HG03039 (cell line): Measurements from ENCODE around the gene COL8A2.
"Not testable (repeated sequence)": the region's sequence is repeated elsewhere in the genome, so short reads cannot be mapped to it uniquely, and the experiment has no call there.

Experiments used
- ATAC-seq: cut with Tn5 transposase; IDR thresholded peaks from one replicate; pipeline ENCODE4 v1.9.1; 2021; ENCODE audit warnings: mild to moderate bottlenecking, moderate library complexity; ENCODE audit not compliant: unreplicated experiment

COL8A2 gene

DNA sequence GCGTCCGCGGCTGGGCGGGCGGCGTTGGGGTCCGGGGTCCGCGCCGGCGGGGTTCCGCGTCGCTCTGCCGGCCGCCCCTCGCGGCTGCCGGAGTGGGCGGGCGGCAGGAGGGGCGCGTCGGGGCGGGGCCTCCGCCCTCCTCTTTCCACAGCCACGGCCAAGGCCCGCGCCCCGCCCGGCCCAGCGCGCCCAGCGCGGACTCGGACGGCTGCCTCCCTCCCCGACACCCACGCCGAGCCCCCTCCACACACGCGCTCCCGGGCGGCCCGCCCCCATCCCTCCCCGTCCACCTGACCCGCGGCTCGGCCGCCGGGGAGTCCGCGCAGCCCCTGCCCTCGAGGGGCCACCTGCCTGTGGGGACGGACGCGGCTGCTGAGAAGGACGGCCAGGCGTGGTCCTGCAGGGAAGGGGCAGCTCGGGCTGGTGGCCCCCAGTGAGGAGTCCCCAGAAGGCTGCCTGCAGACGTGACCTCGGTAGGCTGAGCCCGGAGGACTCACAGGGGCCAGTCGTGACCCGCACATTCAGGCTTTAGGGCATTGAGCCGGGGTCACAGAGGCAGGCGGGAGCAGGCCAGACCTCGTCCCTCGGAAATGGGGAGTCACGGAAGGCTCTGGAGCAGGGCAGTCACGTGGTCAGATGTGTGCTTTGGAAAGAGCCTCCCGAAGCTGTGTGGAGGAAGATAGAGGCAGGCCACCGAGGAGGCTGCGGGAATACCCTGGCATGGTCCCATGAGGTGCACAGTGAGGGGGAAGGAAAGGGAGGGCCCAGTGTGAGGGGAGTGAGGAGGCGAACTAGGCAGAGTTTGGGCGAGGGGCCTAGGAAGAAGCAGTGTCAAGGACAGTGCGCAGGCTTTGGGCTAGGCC is at the start of gene COL8A2:
TSS of gene COL8A2 (minus strand) at position 94 of the 863 bp plus-strand sequence. CDS start 24,980 bp downstream, outside the sequence.
- ATAC-seq = no peak

GRCh38 chr1:36174713-36175112 is 49.7 kb upstream of the COL8A2 start:
- ATAC-seq = no peak

DNA sequence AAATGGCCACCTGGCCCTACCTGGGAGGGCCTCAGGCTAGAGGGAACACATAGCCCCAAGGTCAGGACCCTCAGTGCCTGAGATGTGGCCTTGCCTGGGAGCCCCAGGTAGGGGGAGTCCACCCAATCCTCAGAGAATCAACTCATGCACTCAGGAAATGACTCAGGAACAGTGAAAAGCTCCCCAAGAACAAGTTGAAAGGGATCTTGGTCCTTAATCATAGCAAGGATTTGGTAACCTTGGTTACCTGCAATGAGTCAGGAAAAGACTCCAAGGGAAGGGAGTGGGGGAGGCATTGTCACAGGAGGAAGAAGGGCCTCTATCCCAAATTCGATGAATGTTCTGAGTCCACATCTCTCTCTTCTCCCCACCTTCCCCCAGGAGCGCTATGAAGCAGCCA is 48.0 kb upstream of the COL8A2 start:
- ATAC-seq = no peak

DNA sequence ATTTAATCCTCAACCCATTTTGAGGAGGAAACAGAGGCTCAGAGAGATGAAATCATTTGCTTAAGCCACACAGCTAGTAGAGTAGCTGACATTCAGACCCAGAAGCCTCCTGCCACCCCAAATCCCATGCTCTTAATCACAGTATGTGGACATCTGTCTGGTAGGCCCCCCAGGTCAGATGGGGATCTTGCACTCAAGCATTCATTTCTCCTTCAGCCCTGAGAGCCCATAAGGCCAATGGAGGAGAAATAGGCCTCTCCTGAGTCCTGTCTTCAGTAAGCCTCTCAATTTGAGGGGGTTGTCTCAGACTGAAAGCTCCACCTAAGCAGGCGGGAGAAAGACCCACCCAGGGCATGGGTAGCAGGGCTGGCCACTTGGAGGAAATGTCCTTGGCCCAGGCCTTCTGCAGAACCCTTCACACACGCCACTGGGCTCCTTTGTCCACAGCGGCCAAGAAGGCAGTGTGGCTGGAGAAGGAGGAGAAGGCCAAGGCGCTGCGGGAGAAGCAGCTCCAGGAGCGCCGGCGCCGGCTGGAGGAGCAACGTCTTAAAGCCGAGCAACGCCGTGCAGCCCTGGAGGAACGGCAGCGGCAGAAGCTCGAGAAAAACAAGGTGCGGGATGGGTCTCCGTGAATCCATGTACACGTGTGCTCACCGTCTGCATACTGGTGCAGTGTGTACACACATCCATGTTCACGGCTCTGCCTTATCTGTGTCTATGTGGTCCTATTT is 47.2 kb upstream of the COL8A2 start:
- ATAC-seq = no peak

DNA sequence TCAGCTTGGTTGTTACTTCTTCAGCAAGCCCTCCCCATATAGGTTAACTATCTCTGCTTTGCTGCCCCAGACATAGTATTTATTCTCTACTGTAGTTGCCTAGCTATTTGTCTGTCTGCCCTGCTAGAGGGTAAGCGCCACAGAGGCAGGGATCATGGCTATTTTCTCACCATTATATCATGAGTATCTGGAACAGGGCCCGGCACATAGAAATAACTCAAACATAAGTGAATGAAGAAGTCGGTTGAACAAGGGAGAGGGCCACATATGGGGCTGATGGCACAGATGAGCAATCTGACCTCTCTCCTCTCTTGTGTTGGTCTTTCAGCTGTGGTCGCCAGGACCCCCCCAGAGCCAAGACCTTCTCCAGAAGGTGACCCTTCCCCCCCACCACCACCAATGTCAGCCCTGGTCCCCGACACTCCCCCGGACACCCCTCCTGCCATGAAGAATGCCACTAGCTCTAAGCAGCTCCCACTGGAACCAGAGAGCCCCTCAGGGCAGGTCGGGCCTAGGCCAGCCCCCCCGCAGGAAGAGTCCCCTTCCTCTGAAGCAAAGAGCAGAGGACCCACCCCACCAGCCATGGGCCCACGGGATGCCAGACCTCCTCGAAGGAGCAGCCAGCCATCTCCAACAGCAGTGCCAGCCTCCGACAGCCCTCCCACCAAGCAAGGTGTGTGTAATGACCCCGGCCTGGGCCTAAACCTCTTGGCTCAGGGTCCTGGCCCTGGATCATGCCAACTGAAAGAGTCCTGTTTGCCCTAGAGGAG is 45.8 kb upstream of the COL8A2 start:
- no peak for ATAC-seq

DNA sequence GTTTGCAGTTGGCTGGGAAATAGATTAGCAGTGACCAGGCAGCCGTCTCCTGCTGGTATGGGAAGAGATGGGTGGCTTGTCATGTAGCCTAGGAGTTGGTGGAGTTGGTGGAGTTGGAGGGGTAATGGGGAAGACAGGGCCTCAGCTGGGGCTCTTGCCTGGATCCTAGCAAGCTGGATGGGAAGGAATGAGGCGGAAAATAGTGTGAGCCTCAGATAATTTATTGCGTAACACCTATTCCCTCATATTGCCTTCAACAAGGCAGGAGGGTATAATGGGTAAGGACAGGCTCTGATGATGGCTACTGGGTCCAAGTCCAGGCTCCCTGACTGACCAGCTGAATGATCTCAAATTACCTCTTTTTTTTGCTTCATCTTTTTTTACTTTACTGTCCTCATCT is 43.5 kb upstream of the COL8A2 start:
- ATAC-seq = no peak

GRCh38 chr1:36166938-36167905 is 42.2 kb upstream of the COL8A2 start:
- no peak for ATAC-seq

DNA sequence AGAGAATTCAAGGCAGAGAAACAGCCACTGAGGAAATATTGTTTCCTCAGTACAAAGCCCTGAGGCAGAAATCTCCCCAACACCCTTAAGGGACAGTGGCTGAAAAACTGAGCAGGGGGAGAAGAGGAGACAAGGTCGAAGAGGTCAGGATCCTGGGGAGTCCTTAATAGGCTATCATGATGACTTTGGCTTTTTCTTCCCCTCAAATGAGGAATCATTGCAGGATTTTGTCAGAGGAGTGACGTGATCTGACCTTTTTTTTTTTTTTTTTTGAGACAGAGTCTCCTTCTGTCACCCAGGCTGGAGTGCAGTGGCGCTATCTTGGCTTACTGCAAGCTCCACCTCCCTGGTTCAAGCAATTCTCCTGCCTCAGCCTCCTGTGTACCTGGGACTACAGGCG is 41.1 kb upstream of the COL8A2 start:
- no peak for ATAC-seq

- no peak for ATAC-seq
Measured at GRCh38 chr1:36165145-36165544, 40.1 kb upstream of the COL8A2 start.

DNA sequence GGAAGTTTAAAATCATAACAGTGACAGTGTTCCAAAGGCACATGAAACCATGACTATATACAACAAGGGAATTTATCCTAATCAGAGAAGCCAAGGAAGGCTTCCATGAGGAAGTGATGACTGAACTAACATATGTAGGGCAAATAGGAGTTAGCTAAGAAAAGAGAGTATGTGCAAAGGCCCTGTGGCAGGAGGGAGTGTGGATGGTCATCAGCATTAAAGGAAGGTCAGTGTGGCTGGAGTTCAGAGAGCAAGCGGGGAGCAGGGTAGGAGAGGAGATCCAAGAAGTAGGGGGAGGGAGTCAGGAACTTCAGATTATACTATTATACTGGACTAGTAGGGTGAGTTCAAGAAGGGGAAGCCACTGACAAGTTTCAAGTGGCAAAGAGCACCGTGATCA is 39.3 kb upstream of the COL8A2 start:
- ATAC-seq = no peak

DNA sequence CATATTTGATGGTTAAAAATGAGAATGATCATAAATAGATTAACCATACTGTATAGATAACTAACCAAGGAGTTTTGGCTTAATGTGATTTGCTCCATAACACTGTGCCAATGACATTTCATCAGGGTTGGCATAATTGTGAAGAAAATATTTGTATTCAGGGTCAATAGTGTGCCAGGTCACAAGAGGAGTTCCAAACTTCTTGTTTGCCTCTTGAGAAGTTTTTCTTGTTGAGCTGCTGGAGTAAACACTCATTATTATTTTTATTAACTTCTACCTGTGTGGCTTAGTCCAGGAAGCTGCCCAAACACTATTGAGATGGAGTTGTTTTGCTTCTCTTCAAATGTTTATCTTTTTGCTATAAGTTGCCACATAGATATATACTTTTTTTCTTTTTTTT is 38.4 kb upstream of the COL8A2 start:
- ATAC-seq = no peak

DNA sequence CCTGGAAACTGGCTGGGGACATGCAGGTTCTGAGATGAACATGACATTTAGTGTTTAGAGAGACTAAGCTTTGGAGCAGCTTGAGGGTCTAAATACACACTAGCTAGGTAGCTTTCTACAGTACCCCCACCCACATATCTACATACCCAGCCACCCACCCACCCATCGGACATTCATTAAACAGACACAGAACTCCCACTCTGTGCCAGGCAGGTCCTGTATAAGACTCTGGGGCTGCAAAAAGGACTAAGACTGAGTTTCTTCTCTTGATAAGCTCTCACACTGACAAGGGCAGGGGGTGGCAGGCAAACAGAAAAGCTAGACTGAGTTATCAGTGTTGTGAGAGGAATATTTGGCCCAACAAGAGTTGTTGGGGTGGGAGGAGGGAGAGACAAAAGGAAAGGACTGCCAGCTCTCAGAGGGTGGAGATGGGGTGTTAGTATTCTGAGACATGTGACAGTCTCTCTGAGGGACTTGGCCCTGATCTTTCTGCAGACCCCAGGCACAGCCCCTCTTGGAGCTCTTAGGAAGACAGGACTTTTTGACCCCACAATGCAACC is 37.7 kb upstream of the COL8A2 start:
- no peak for ATAC-seq

DNA sequence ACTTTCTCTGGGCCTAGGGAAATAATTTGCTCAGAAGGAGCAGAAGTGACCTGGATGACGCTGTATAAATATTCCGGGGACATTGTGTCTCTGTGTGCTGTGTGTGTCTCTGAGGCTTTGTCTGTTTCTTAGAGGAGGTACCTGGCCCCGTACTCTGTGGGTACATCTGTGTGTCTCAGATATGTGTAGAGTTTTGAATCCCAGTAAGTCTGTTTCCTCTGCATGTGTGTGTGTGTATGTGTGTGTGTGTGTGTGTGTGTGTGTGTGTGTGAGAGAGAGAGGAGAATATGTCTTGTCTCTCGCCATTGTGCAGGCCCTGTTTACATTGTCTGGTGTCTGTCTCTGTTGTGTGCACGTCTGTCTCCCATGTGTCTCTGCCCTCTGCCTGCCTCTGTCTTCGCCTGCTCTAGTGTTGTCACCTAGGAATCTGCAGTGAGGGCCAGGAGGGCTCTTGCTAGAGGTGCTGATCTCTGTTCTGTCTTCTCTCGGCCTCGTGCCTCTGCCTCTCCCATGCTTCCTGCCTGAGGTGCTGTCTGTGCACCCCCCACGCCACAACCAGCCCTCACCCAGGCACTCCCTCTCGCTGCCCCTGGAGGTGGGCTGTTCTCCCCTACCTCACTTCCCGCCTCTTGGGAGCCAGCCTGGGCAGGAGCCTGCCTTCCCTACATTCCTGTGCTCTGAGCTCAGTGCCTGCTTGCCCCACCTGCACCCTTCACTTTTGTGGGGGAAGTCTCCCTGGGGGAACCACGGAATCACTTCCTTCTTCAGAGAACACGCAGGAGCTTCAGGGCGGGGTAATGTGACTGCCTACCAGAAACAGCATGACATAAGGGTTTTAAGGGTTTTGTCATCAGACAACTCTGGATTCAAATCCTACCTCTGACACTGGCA is 36.9 kb upstream of the COL8A2 start:
- no peak for ATAC-seq

DNA sequence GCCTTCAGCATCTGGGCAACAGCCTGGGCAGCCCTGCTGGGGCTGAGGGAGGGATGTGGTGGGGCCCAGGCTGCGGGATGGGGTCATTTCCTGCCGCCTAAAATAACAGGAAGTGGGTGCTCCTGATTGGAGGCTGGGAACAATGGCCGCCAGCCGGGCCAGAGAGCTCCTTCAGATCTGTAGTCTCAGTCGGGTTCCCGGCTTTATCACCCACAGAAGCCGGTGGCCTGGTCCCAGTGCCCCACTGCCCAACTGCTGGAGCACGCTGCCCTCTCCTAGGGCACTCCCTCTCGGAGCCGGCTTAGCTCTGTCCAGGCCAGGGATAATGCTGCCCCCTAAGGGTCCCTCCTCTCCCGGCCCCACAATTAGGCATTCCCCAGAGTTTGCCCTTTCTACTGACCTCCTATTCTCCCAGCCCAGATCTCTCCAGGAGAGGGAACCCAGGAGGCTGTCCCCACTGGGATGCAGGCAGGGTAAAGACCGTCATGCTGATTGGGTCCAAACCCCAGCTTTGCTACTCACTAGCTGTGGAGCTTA is 36.0 kb upstream of the COL8A2 start:
- no peak for ATAC-seq

GRCh38 chr1:36160388-36160948 is 35.4 kb upstream of the COL8A2 start:
- no peak for ATAC-seq

- ATAC-seq = no peak
Measured at GRCh38 chr1:36159614-36160387, 34.8 kb upstream of the COL8A2 start.

DNA sequence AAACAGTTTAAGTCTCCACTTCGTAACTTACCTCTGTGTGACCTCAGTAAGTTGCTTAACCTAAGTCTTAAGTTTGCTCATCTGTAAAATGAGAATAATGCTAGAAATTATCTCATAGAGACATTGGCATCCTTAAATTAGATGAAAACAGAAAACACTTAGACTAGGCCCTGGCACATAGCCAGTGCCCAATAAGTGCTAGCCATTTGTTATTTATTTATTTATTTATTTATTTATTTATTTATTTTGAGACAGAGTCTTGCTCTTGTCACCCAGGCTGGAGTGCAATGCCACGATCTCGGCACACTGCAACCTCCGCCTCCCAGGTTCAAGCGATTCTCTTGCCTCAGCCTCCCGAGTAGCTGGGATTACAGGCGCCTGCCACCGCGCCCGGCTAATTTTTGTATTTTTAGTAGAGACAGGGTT is 33.8 kb upstream of the COL8A2 start:
- ATAC-seq = not testable (repeated sequence)
